K562 (cell line): ENCODE measurements around the gene PTPN1. TPM values are rescaled to one million over a fixed set of nuclear protein-coding genes. Genes with fewer than 3 reads are reported as not detected.
A peak's percentile ranks its signal among the peaks of the same experiment; 100 is the strongest.

Experiments used
- ATAC-seq: fragments of 200-7000 bp; cut with Tn5 transposase; 3 replicates; pipeline ENCODE4 v1.9.1; 2020; ENCODE audit warnings: moderate library complexity
- BruUV-seq: library from RNA; stranded (reverse); fragments of 400-500 nt; replicated peaks from 2 replicates; lab custom pipeline; 2021; lab: Mats Ljungman, UMichigan
- CTCF ChIA-PET: fragments of 300-600 bp; formaldehyde crosslinking; extraction: SDS; loops from one replicate; lab custom pipeline; 2021; ENCODE audit warnings: low intra/inter-chr PET ratio; lab: Yijun Ruan, JAX
- POLR2A ChIA-PET: fragments of 300-600, 350-650 bp; sonication (Branson Sonifier 250); formaldehyde crosslinking; extraction: SDS; loops from one replicate; lab custom pipeline; 2021; ENCODE audit warnings: antibody characterized with exemption, inconsistent platforms; lab: Yijun Ruan, JAX
- DNase-seq, 4 experiments: peaks; one replicate each; pipeline versions ENCODE4 v3.0.0 to v3.0.0-alpha.2; 2011 to 2018; ENCODE audit warnings: low spot score in 3 of 4, mixed read lengths in 3 of 4; ENCODE audit errors: extremely low read depth in 1 of 4
- FAIRE-seq: peaks from 2 replicates; lab custom pipeline; 2011; peaks lifted over from hg19 to GRCh38; lab: Jason Lieb, UNC
- H2AFZ ChIP-seq: 2 replicates; pipeline ENCODE4 v1.6.0; 2011; ENCODE audit warnings: low read depth, low read length, control low read depth, inconsistent platforms
- H3K27ac ChIP-seq: fragments of 200-600 bp; 3 replicates; pipeline ENCODE4 v1.8.0; 2011; ENCODE audit warnings: low read depth, mild to moderate bottlenecking, control low read depth, inconsistent platforms, low read length, moderate library complexity, mixed read lengths; ENCODE audit errors: extremely low read depth
- H3K27me3 ChIP-seq, 2 experiments: fragments of 300-600 bp in 1 of 2; 2 replicates in 1 of 2; 3 replicates in 1 of 2; pipeline versions ENCODE4 v1.6.0 to v1.8.0; 2011; ENCODE audit warnings: inconsistent platforms in 2 of 2, low read length in 2 of 2, mild to moderate bottlenecking in 1 of 2, mixed read lengths in 1 of 2, moderate library complexity in 1 of 2; ENCODE audit not compliant: control insufficient read depth in 2 of 2, insufficient read depth in 2 of 2
- H3K36me3 ChIP-seq: fragments of 300-600 bp; 3 replicates; pipeline ENCODE4 v1.8.0; 2011; ENCODE audit warnings: mild to moderate bottlenecking, low read length, inconsistent platforms; ENCODE audit not compliant: control insufficient read depth, insufficient read depth
- H3K4me1 ChIP-seq, 2 experiments: fragments of 200-600 bp in 1 of 2; replicated peaks in 1 of 2; 2 replicates in 1 of 2; 3 replicates in 1 of 2; pipeline versions ENCODE4 v1.5.1 to v1.8.0; 2011; ENCODE audit warnings: inconsistent platforms in 2 of 2, low read length in 2 of 2, mild to moderate bottlenecking in 1 of 2, mixed read lengths in 1 of 2, moderate library complexity in 1 of 2; ENCODE audit not compliant: control insufficient read depth in 2 of 2, insufficient read depth in 2 of 2
- H3K4me2 ChIP-seq: 2 replicates; pipeline ENCODE4 v1.6.1; 2011; ENCODE audit warnings: low read length, control low read depth, inconsistent platforms, mixed read lengths; ENCODE audit not compliant: insufficient read depth
- H3K4me3 ChIP-seq: fragments of 200-600 bp; sonication (generic), shearing (Covaris generic); 2 replicates; pipeline ENCODE4 v1.5.1; 2016; ENCODE audit warnings: control low read depth, inconsistent platforms
- H3K79me2 ChIP-seq: fragments of 200-600 bp; 3 replicates; pipeline ENCODE4 v1.8.0; 2011; ENCODE audit warnings: low read length, inconsistent platforms; ENCODE audit not compliant: control insufficient read depth, insufficient read depth
- H3K9ac ChIP-seq, 2 experiments: 2 replicates each; pipeline versions ENCODE4 v1.6.0 to v1.6.1; 2011; ENCODE audit warnings: low read depth in 2 of 2, low read length in 2 of 2, control low read depth in 1 of 2, inconsistent platforms in 1 of 2, mild to moderate bottlenecking in 1 of 2, mixed read lengths in 1 of 2; ENCODE audit not compliant: insufficient read depth in 1 of 2
- H3K9me1 ChIP-seq: one replicate; pipeline ENCODE4 v1.6.0; 2011; ENCODE audit warnings: inconsistent platforms, mild to moderate bottlenecking, low read length, moderate library complexity; ENCODE audit not compliant: control insufficient read depth, insufficient read depth
- H3K9me3 ChIP-seq: replicated peaks from 2 replicates; pipeline ENCODE4 v1.5.1; 2011; ENCODE audit warnings: low read depth, low read length, inconsistent platforms; ENCODE audit not compliant: control insufficient read depth, insufficient read depth
- H4K20me1 ChIP-seq: replicated peaks from 2 replicates; pipeline ENCODE4 v1.6.1; 2011; ENCODE audit warnings: low read length, inconsistent platforms, mixed read lengths; ENCODE audit not compliant: control insufficient read depth, insufficient read depth
- ADNP ChIP-seq: fragments of 200-800 bp; sonication (Bioruptor generic); IDR thresholded peaks from 2 replicates; pipeline ENCODE4 v1.6.1; 2016; ENCODE audit warnings: missing genetic modification characterization, missing compliant biosample characterization
- ATF6 ChIP-seq: sonication (generic); formaldehyde crosslinking; IDR thresholded peaks from 2 replicates; pipeline ENCODE4 v1.4.0; 2020; ENCODE audit warnings: mild to moderate bottlenecking, missing genetic modification reagents
- BMI1 ChIP-seq: fragments of 150-350 bp; IDR thresholded peaks from 2 replicates; pipeline ENCODE4 v1.6.1; 2014; ENCODE audit warnings: low read length
- BRD4 ChIP-seq: fragments of 200-600 bp; sonication (generic); IDR thresholded peaks from 2 replicates; pipeline ENCODE4 v1.6.1; 2017; ENCODE audit warnings: inconsistent platforms
- CHD1 ChIP-seq: fragments of 200-600 bp; sonication (generic); IDR thresholded peaks from one replicate; pipeline ENCODE4 v1.6.1; 2012; ENCODE audit warnings: mild to moderate bottlenecking, moderate library complexity, low read length, inconsistent platforms
- GABPA ChIP-seq: fragments of 200-800 bp; sonication (Bioruptor generic); conservative IDR thresholded peaks from 2 replicates; pipeline ENCODE4 v1.6.1; 2016; ENCODE audit warnings: low read depth, missing genetic modification characterization, missing compliant biosample characterization
- HOMEZ ChIP-seq: fragments of 250-450 bp; sonication (Bioruptor Pico); IDR thresholded peaks from 2 replicates; pipeline ENCODE4 v1.4.0; 2020; ENCODE audit warnings: mild to moderate bottlenecking, moderate library complexity
- HSF4 ChIP-seq: fragments of 250-450 bp; sonication (Bioruptor Pico); IDR thresholded peaks from 2 replicates; pipeline ENCODE4 v2.1.2; 2022; ENCODE audit warnings: mild to moderate bottlenecking, moderate library complexity, borderline replicate concordance
- MEIS2 ChIP-seq: fragments of 450-650 bp; IDR thresholded peaks from 2 replicates; pipeline ENCODE4 v1.6.1; 2014; ENCODE audit warnings: mild to moderate bottlenecking; ENCODE audit not compliant: partially characterized antibody
- MLLT1 ChIP-seq, 2 experiments: fragments of 450-650 bp; IDR thresholded peaks; 2 replicates each; pipeline ENCODE4 v1.6.1; 2016
- MTA1 ChIP-seq: fragments of 450-650 bp; IDR thresholded peaks from 2 replicates; pipeline ENCODE4 v1.6.1; 2017; ENCODE audit warnings: borderline replicate concordance
- RBBP5 ChIP-seq: fragments of 200-600 bp; sonication (generic); IDR thresholded peaks from 2 replicates; pipeline ENCODE4 v1.6.1; 2012; ENCODE audit warnings: borderline replicate concordance, mild to moderate bottlenecking, low read length, control low read depth, inconsistent platforms; ENCODE audit not compliant: insufficient read depth, poor library complexity, severe bottlenecking
- STAT5B ChIP-seq: fragments of 250-450 bp; sonication (Bioruptor Pico); IDR thresholded peaks from 2 replicates; pipeline ENCODE4 v1.8.0; 2021; ENCODE audit warnings: mild to moderate bottlenecking, inconsistent platforms
- ZBTB26 ChIP-seq: fragments of 450-650 bp; formaldehyde crosslinking; IDR thresholded peaks from 2 replicates; pipeline ENCODE4 v1.4.0; 2022; ENCODE audit warnings: missing genetic modification characterization
- WGBS: fragments of 100-300 bp; shearing (Covaris generic); methylation state at CpG from one replicate; pipeline ENCODE4 v1.1.6; 2016; ENCODE audit warnings: low coverage, mixed read lengths; ENCODE audit not compliant: insufficient coverage; ENCODE audit errors: missing lambda C conversion rate; 5-methylcytosine and 5-hydroxymethylcytosine counted together
- in situ Hi-C: fragments of 300-500 bp; cut with MboI; formaldehyde crosslinking; loops from 4 replicates; pipeline ENCODE4 v1.15.0; 2018; ENCODE audit warnings: inconsistent platforms, mixed read lengths
- intact Hi-C: fragments of 100-400 bp; cut with micrococcal nuclease; formaldehyde crosslinking; loops from 2 replicates; pipeline ENCODE4 v1.14.2; 2022
- polyA plus RNA-seq, 8 experiments: library from polyadenylated mRNA; depleted of rRNA in 4 of 8; stranded (reverse) in 5 of 8; unstranded in 3 of 8; fragments of >200 nt; fragmentation: Nextera tagmentation in 2 of 8; fragmentation: Illumina TruSeq in 1 of 8; extraction: Ambion mirVana in 2 of 8; extraction: Trizol in 1 of 8; gene quantifications; 2 replicates each; pipeline versions ENCODE4 v1.2.1 to v1.2.3, GENCODE V29; 2011 to 2014; ENCODE audit warnings: inconsistent platforms in 1 of 8, missing spikeins in 1 of 8
- total RNA-seq, 7 experiments: library from RNA; depleted of rRNA in 6 of 7; stranded (reverse); fragments of >200 nt in 6 of 7; fragmentation: Illumina TruSeq in 2 of 7; extraction: Trizol in 2 of 7; gene quantifications; 2 replicates each; pipeline versions ENCODE4 v1.2.1 to v1.2.3, GENCODE V29; 2011 to 2021; ENCODE audit warnings: low replicate concordance in 1 of 7

Gene PTPN1
- total and polyA plus RNA-seq, 9 of the 15 experiments (the other 6 are each of a cell fraction or from before 2014, with no cell fraction given): 11.0 to 85.3 (median 54.0) TPM

GRCh38 chr20:50510706-50511542, 741 bp downstream of the PTPN1 start:
- DNase-seq: peak in 1 of 4 experiments; percentile 44
- peak overlapping the region; percentile 80 to 99 for H3K9ac ChIP-seq
- peaks cover 12% of the 10 kb centered on the region; the same call in 2 of the 3 replicates for H3K36me3 ChIP-seq
- H3K27me3 ChIP-seq: no peaks in the 10 kb centered on the region
- H4K20me1 ChIP-seq: peaks cover 10% of the 10 kb centered on the region
- ATAC-seq: peak; percentile 21
- intact Hi-C loops (loop anchor here (5.0 kb wide), 1 partner anchor 34 kb away; no protein-coding TSS in a partner anchor), in situ Hi-C loops (no loop called here)
- H3K4me2 ChIP-seq: peak overlapping the region; percentile 91
- peaks cover 15 to 24% of the 10 kb centered on the region in 2 experiments; a peak in 4 of 5 replicates for H3K4me1 ChIP-seq
- peaks cover 61% of the 10 kb centered on the region for H3K79me2 ChIP-seq
- WGBS: under 1% methylated on average over 21 of the region's 32 CpGs
- TSS peak; percentile 42 for BruUV-seq
- POLR2A ChIA-PET: interaction anchor here (0.5 to 6.6 kb wide), 20 partner anchors 9 to 1134 kb away, joined by 3 to 63 read pairs (median 4); partner anchors contain the start of gene CEBPB
- FAIRE-seq: peak; percentile 51
- peak overlapping the region; percentile 11 for H2AFZ ChIP-seq
- no peaks in the 10 kb centered on the region for H3K9me3 ChIP-seq
- H3K9me1 ChIP-seq: no peaks in the 10 kb centered on the region
- H3K4me3 ChIP-seq: peak overlapping the region; percentile 64
- CTCF ChIA-PET: no interaction called here
- peak overlapping the region; percentile 76 for H3K27ac ChIP-seq
- TF ChIP-seq MTA1 (no peak), BRD4 (no peak), HSF4 (no peak), BMI1 (no peak), ATF6 (no peak), HOMEZ (no peak), ZBTB26 (no peak), GABPA (tag) (no peak), ADNP (tag) (no peak), MLLT1 (IDR thresholded peaks at IDR 0.05) (0 out of 4 replicates have a peak, but pooled peaks of 1 of the 2 experiments have one; percentile 15), MEIS2 (peak; percentile 12), RBBP5 (peak; percentile 7), STAT5B (CRISPR knock-in tag) (no peak), CHD1 (peak; percentile 57)
